ENCODE results near the gene CDH24. TPM values are rescaled to one million over a fixed set of nuclear protein-coding genes. Genes with fewer than 3 reads are reported as not detected.

Gene CDH24
- total RNA-seq, 1 experiment from 2014 or later, result 7.9 TPM

- DNase-seq, result peak; percentile 54 to 69
- BruUV-seq (replicated peaks), result no TSS peak
- Histone ChIP-seq H3K9me3 (no peaks in the 10 kb centered on the region), H3K36me3 (ENCODE audit: control insufficient read depth, insufficient read depth, low read length) (peaks cover 11% of the 10 kb centered on the region), H3K27me3 (replicated peaks; ENCODE audit: control insufficient read depth, insufficient read depth, low read length) (no peaks in the 10 kb centered on the region), H3K4me1 (peaks cover 27% of the 10 kb centered on the region), H3K4me3 (ENCODE audit: low read depth, low read length) (peak overlapping the region; percentile 79)
- intact Hi-C loops (cut with micrococcal nuclease; ENCODE audit: unreplicated experiment), result loop anchor here (2.0 kb wide), 1 partner anchor 23 kb away; the partner anchor contains the start of genes ACIN1 and C14orf119
- Mint-ChIP-seq H3K9me3 (ENCODE audit: unreplicated experiment) (no peaks in the 10 kb centered on the region), H3K36me3 (ENCODE audit: insufficient read depth, unreplicated experiment) (peaks cover 90% of the 10 kb centered on the region), H3K4me1 (ENCODE audit: low read depth, unreplicated experiment) (peaks cover 32% of the 10 kb centered on the region), H3K27ac (ENCODE audit: unreplicated experiment) (peak overlapping the region; percentile 93), H3K4me3 (ENCODE audit: unreplicated experiment) (peak overlapping the region; percentile 100), H3K27me3 (ENCODE audit: insufficient read depth, unreplicated experiment) (no peaks in the 10 kb centered on the region)
- ChIA-PET POLR2A (interaction anchor here (0.6 to 1.0 kb wide), 9 partner anchors 23 to 483 kb away, joined by 3 to 20 read pairs (median 4); partner anchors contain the start of genes ACIN1, C14orf119, PABPN1 and PSMB5), CTCF (interaction anchor here (0.6 to 3.1 kb wide), 11 partner anchors 10 to 98 kb away, joined by 3 to 24 read pairs (median 5); partner anchors contain the start of genes ACIN1 and C14orf119)
- TF ChIP-seq CTCF (IDR thresholded peaks at IDR 0.05; ENCODE audit: insufficient read depth in 1 of 2, low read depth in 1 of 2, low read length in 1 of 2, severe bottlenecking in 1 of 2, unreplicated experiment in 1 of 2), result no peak
These were observed 14.7 kb upstream of the CDH24 start for GRCh38 chr14:23071921-23072539.

GRCh38 chr14:23071244-23071920 lies 14.1 kb upstream of the CDH24 start:
- peaks cover 32% of the 10 kb centered on the region for H3K4me1 Mint-ChIP-seq (ENCODE audit: low read depth, unreplicated experiment)
- CTCF ChIA-PET, result interaction anchor here (0.6 to 3.1 kb wide), 12 partner anchors 9 to 98 kb away, joined by 3 to 24 read pairs (median 4); partner anchors contain the start of genes ACIN1 and C14orf119
- no peaks in the 10 kb centered on the region for H3K9me3 ChIP-seq
- peak overlapping the region; percentile 93 for H3K27ac Mint-ChIP-seq (ENCODE audit: unreplicated experiment)
- H3K4me3 Mint-ChIP-seq (ENCODE audit: unreplicated experiment), result peak overlapping the region; percentile 100
- H3K4me1 ChIP-seq, result peaks cover 21% of the 10 kb centered on the region
- H3K9me3 Mint-ChIP-seq (ENCODE audit: unreplicated experiment), result no peaks in the 10 kb centered on the region
- peaks cover 90% of the 10 kb centered on the region for H3K36me3 Mint-ChIP-seq (ENCODE audit: insufficient read depth, unreplicated experiment)
- intact Hi-C loops (cut with micrococcal nuclease; ENCODE audit: unreplicated experiment), result loop anchor here (2.0 kb wide), 1 partner anchor 23 kb away; the partner anchor contains the start of genes ACIN1 and C14orf119
- TF ChIP-seq CTCF (IDR thresholded peaks at IDR 0.05; ENCODE audit: insufficient read depth in 1 of 2, low read depth in 1 of 2, low read length in 1 of 2, severe bottlenecking in 1 of 2, unreplicated experiment in 1 of 2), result no peak
- peak; percentile 86 to 90 for DNase-seq
- H3K4me3 ChIP-seq (ENCODE audit: low read depth, low read length), result peak overlapping the region; percentile 79
- peaks cover 11% of the 10 kb centered on the region for H3K36me3 ChIP-seq (ENCODE audit: control insufficient read depth, insufficient read depth, low read length)
- POLR2A ChIA-PET, result interaction anchor here (0.6 to 1.0 kb wide), 8 partner anchors 24 to 482 kb away, joined by 3 to 20 read pairs (median 4); partner anchors contain the start of genes ACIN1, C14orf119, PABPN1 and PSMB5
- BruUV-seq (replicated peaks), result no TSS peak
- no peaks in the 10 kb centered on the region for H3K27me3 Mint-ChIP-seq (ENCODE audit: insufficient read depth, unreplicated experiment)
- H3K27me3 ChIP-seq (replicated peaks; ENCODE audit: control insufficient read depth, insufficient read depth, low read length), result no peaks in the 10 kb centered on the region
